Epithelial cell of proximal tubule (primary cell): ENCODE results near the gene RMND5B. TPM values are rescaled to one million over a fixed set of nuclear protein-coding genes. Genes with fewer than 3 reads are reported as not detected.
"Not testable (repeated sequence)": the region's sequence is repeated elsewhere in the genome, so short reads cannot be mapped to it uniquely, and the experiment has no call there.

Source experiments
- DNase-seq: peaks from one replicate; pipeline ENCODE4 v3.0.0-alpha.2; 2011; ENCODE audit warnings: low read depth
- H3K4me3 ChIP-seq: 2 replicates; pipeline ENCODE4 v1.5.1; 2011; ENCODE audit warnings: low read depth, mild to moderate bottlenecking, low read length
- CTCF ChIP-seq: conservative IDR thresholded peaks from 2 replicates; pipeline ENCODE4 v1.5.1; 2012; ENCODE audit warnings: low read depth, mild to moderate bottlenecking, low read length
- total RNA-seq: library from RNA; depleted of rRNA; stranded (reverse); fragments of >200 nt; gene quantifications from 2 replicates; pipeline ENCODE4 v1.2.3, GENCODE V29; 2015

The RMND5B gene
- 23.4 and 31.5 TPM in 2 replicates for total RNA-seq

- no peak for TF ChIP-seq CTCF
- H3K4me3 ChIP-seq = peak within 1 kb of the TSS; percentile 93
- DNase-seq = no peak
Measured at GRCh38 chr5:178130576-178131445, at the start of gene RMND5B. Gene RMND5B (plus strand): TSS chr5:178131014. CDS start chr5:178138120, 7,106 bp downstream.

GRCh38 chr5:178081571-178082243 lies 49.1 kb upstream of the RMND5B start:
- no peak for TF ChIP-seq CTCF
- no peak overlapping the region for H3K4me3 ChIP-seq
- DNase-seq = no peak

- no peak for TF ChIP-seq CTCF
- no peak for DNase-seq
Measured at GRCh38 chr5:178083922-178084321, 46.9 kb upstream of the RMND5B start.

GRCh38 chr5:178085316-178085715 lies 45.5 kb upstream of the RMND5B start:
- H3K4me3 ChIP-seq = no peak overlapping the region
- DNase-seq = no peak
- no peak for TF ChIP-seq CTCF

More at GRCh38 chr5:178083922-178084321, 46.9 kb upstream of the RMND5B start:
- no peak overlapping the region for H3K4me3 ChIP-seq

- no peak overlapping the region for H3K4me3 ChIP-seq
- no peak for DNase-seq
- no peak for TF ChIP-seq CTCF
Measured at GRCh38 chr5:178086266-178086665, 44.5 kb upstream of the RMND5B start.

GRCh38 chr5:178087199-178087598 lies 43.6 kb upstream of the RMND5B start:
- DNase-seq, H3K4me3 ChIP-seq: not testable (repeated sequence)

GRCh38 chr5:178090856-178091255 lies 40.0 kb upstream of the RMND5B start:
- DNase-seq = no peak
- no peak overlapping the region for H3K4me3 ChIP-seq
- TF ChIP-seq CTCF = no peak
